ENCODE results near the gene CACNA1C. TPM values are rescaled to one million over a fixed set of nuclear protein-coding genes. Genes with fewer than 3 reads are reported as not detected.

The CACNA1C gene
- total RNA-seq, 6 donors from 2014 or later: 5.2 to 45.1 (median 8.8) TPM

GRCh38 chr12:2286461-2287131, 233.8 kb downstream of the CACNA1C start:
- Histone ChIP-seq H3K4me3 (no peak overlapping the region), H3K4me1 (peaks cover 24 to 46% (median 37%) of the 10 kb centered on the region in 4 donors), H3K27ac (peak overlapping the region; percentile 50 to 67 (median 58)), H3K27me3 (no peaks in the 10 kb centered on the region), H3K36me3 (no peaks in the 10 kb centered on the region), H3K9me3 (no peaks in the 10 kb centered on the region)
- 67 to 73% methylated on average over 9 of the region's 9 CpGs for WGBS, 2 donors
- no peak for DNase-seq
- no peak for TF ChIP-seq CTCF (IDR thresholded peaks at IDR 0.05)
- no peak for TF ChIP-seq POLR2AphosphoS5 (IDR thresholded peaks at IDR 0.05)
- TF ChIP-seq POLR2A (IDR thresholded peaks at IDR 0.05): no peak
- no peak for TF ChIP-seq EP300 (IDR thresholded peaks at IDR 0.05)
- no peak for ATAC-seq (ENCODE audit: low FRiP score in 2 of 2)

- TF ChIP-seq POLR2A (IDR thresholded peaks at IDR 0.05) (no peak), CTCF (IDR thresholded peaks at IDR 0.05) (no peak), POLR2AphosphoS5 (IDR thresholded peaks at IDR 0.05) (peak in 1 of 2 donors; percentile 36)
- ATAC-seq (ENCODE audit: low FRiP score in 2 of 2) (no peak), DNase-seq (no peak)
- Histone ChIP-seq H3K27ac (peak overlapping the region; percentile 46 to 67 (median 58)), H3K4me1 (peaks cover 24 to 46% (median 37%) of the 10 kb centered on the region in 4 donors), H3K27me3 (no peaks in the 10 kb centered on the region), H3K9me3 (no peaks in the 10 kb centered on the region), H3K4me3 (no peak overlapping the region), H3K36me3 (no peaks in the 10 kb centered on the region)
- WGBS, 2 donors: 67 to 77% methylated on average over 12 of the region's 12 CpGs
Measured at GRCh38 chr12:2287151-2287550, 234.4 kb downstream of the CACNA1C start.

- Histone ChIP-seq H3K4me1 (peaks cover 24 to 46% (median 36%) of the 10 kb centered on the region in 4 donors), H3K36me3 (no peaks in the 10 kb centered on the region), H3K27ac (peak overlapping the region; percentile 46 to 67 (median 58)), H3K27me3 (no peaks in the 10 kb centered on the region), H3K4me3 (no peak overlapping the region), H3K9me3 (no peaks in the 10 kb centered on the region)
- DNase-seq (no peak), ATAC-seq (ENCODE audit: low FRiP score in 2 of 2) (no peak)
- 65 to 69% methylated on average over 5 of the region's 5 CpGs for whole genome bisulfite sequencing, 2 donors
- TF ChIP-seq POLR2AphosphoS5 (IDR thresholded peaks at IDR 0.05) (no peak), EP300 (IDR thresholded peaks at IDR 0.05) (no peak), CTCF (IDR thresholded peaks at IDR 0.05) (no peak), POLR2A (IDR thresholded peaks at IDR 0.05) (no peak)
Measured at GRCh38 chr12:2287589-2287988, 234.8 kb downstream of the CACNA1C start.

- no peaks in the 10 kb centered on the region for H3K9me3 ChIP-seq
- peak in 1 of 2 donors; percentile 60 for DNase-seq
- ATAC-seq (ENCODE audit: low FRiP score in 2 of 2): no peak
- peak overlapping the region in 2 of 4 donors; percentile 59 to 67 for H3K27ac ChIP-seq
- 35 to 50% methylated on average over 2 of the region's 2 CpGs for WGBS, 2 donors
- peaks cover 24 to 46% (median 33%) of the 10 kb centered on the region in 4 donors for H3K4me1 ChIP-seq
- no peak overlapping the region for H3K4me3 ChIP-seq
- no peaks in the 10 kb centered on the region for H3K36me3 ChIP-seq
- TF ChIP-seq EP300 (IDR thresholded peaks at IDR 0.05) (no peak), CTCF (IDR thresholded peaks at IDR 0.05) (no peak), POLR2A (IDR thresholded peaks at IDR 0.05) (no peak), POLR2AphosphoS5 (IDR thresholded peaks at IDR 0.05) (no peak)
- no peaks in the 10 kb centered on the region for H3K27me3 ChIP-seq
Measured at GRCh38 chr12:2288001-2288400, 235.2 kb downstream of the CACNA1C start.

GRCh38 chr12:2288471-2288870, 235.7 kb downstream of the CACNA1C start:
- TF ChIP-seq POLR2AphosphoS5 (IDR thresholded peaks at IDR 0.05): no peak
- TF ChIP-seq CTCF (IDR thresholded peaks at IDR 0.05): no peak
- no peak for TF ChIP-seq POLR2A (IDR thresholded peaks at IDR 0.05)
- no peak for TF ChIP-seq EP300 (IDR thresholded peaks at IDR 0.05)
- Histone ChIP-seq H3K27me3 (no peaks in the 10 kb centered on the region), H3K4me1 (peaks cover 24 to 42% (median 29%) of the 10 kb centered on the region in 4 donors), H3K9me3 (no peaks in the 10 kb centered on the region), H3K4me3 (no peak overlapping the region), H3K36me3 (no peaks in the 10 kb centered on the region), H3K27ac (peak overlapping the region in 1 of 4 donors; percentile 67)
- WGBS, 2 donors: 81 to 86% methylated on average over 4 of the region's 4 CpGs
- no peak for DNase-seq
- no peak for ATAC-seq (ENCODE audit: low FRiP score in 2 of 2)

Data from upper lobe of left lung (tissue), 6 donors.